HepG2 (cell line): ENCODE data around the gene PARP6. TPM values are rescaled to one million over a fixed set of nuclear protein-coding genes. Genes with fewer than 3 reads are reported as not detected.

Experiments
- CTCF ChIP-seq: sonication (generic); formaldehyde crosslinking; IDR thresholded peaks from 2 replicates; pipeline ENCODE4 v1.5.0; 2020; ENCODE audit warnings: mild to moderate bottlenecking, missing genetic modification reagents, moderate library complexity
- ELF4 ChIP-seq: sonication (generic); formaldehyde crosslinking; IDR thresholded peaks from 2 replicates; pipeline ENCODE4 v1.5.0; 2020; ENCODE audit warnings: missing genetic modification reagents, mild to moderate bottlenecking, moderate library complexity, borderline replicate concordance
- FOSL1 ChIP-seq: sonication (generic); formaldehyde crosslinking; IDR thresholded peaks from 2 replicates; pipeline ENCODE4 v1.9.0; 2021; ENCODE audit warnings: missing genetic modification reagents, borderline replicate concordance
- HIC2 ChIP-seq: sonication (generic); formaldehyde crosslinking; IDR thresholded peaks from 2 replicates; pipeline ENCODE4 v1.9.0; 2022; ENCODE audit warnings: low read depth, missing genetic modification reagents
- RARG ChIP-seq: sonication (generic); formaldehyde crosslinking; IDR thresholded peaks from 2 replicates; pipeline ENCODE4 v1.4.0; 2020; ENCODE audit warnings: low read depth, mild to moderate bottlenecking, missing genetic modification reagents
- REPIN1 ChIP-seq: sonication (generic); formaldehyde crosslinking; IDR thresholded peaks from 2 replicates; pipeline ENCODE4 v1.8.0; 2022; ENCODE audit warnings: missing genetic modification reagents, low read depth, mild to moderate bottlenecking, borderline replicate concordance
- SKIL ChIP-seq: sonication (generic); formaldehyde crosslinking; IDR thresholded peaks from 2 replicates; pipeline ENCODE4 v1.8.0; 2022; ENCODE audit warnings: missing genetic modification reagents, mild to moderate bottlenecking, moderate library complexity, borderline replicate concordance
- SP1 ChIP-seq, 2 experiments: fragments of 450-650 bp in 1 of 2; sonication (generic) in 1 of 2; formaldehyde crosslinking in 1 of 2; IDR thresholded peaks; 2 replicates each; pipeline versions ENCODE4 v1.4.0 to v1.6.1; 2016 to 2020; ENCODE audit warnings: missing genetic modification reagents in 1 of 2
- TIGD3 ChIP-seq: sonication (generic); formaldehyde crosslinking; IDR thresholded peaks from 2 replicates; pipeline ENCODE4 v1.5.1; 2020; ENCODE audit warnings: mild to moderate bottlenecking, missing genetic modification reagents, borderline replicate concordance
- U2AF2 ChIP-seq: fragments of 200-400 bp; formaldehyde crosslinking; IDR thresholded peaks from 2 replicates; pipeline ENCODE4 v1.6.1; 2017; ENCODE audit warnings: low read depth, mild to moderate bottlenecking, low read length
- XBP1 ChIP-seq: sonication (generic); formaldehyde crosslinking; IDR thresholded peaks from 2 replicates; pipeline ENCODE4 v1.5.0; 2020; ENCODE audit warnings: missing genetic modification reagents
- ZNF101 ChIP-seq: sonication (generic); formaldehyde crosslinking; IDR thresholded peaks from 2 replicates; pipeline ENCODE4 v1.4.0; 2020; ENCODE audit warnings: mild to moderate bottlenecking, low read depth, missing genetic modification reagents, borderline replicate concordance
- ZNF232 ChIP-seq: sonication (generic); formaldehyde crosslinking; IDR thresholded peaks from 2 replicates; pipeline ENCODE4 v1.4.0; 2020; ENCODE audit warnings: missing genetic modification reagents, borderline replicate concordance
- ZNF431 ChIP-seq: sonication (generic); formaldehyde crosslinking; IDR thresholded peaks from 2 replicates; pipeline ENCODE4 v1.9.0; 2022; ENCODE audit warnings: missing genetic modification reagents, low read depth, mild to moderate bottlenecking, borderline replicate concordance
- ZNF609 ChIP-seq: sonication (generic); formaldehyde crosslinking; IDR thresholded peaks from 2 replicates; pipeline ENCODE4 v1.4.0; 2020; ENCODE audit warnings: mild to moderate bottlenecking, missing genetic modification reagents, borderline replicate concordance
- ZNF674 ChIP-seq: sonication (generic); formaldehyde crosslinking; IDR thresholded peaks from 2 replicates; pipeline ENCODE4 v1.5.0; 2020; ENCODE audit warnings: low read depth, mild to moderate bottlenecking, missing genetic modification reagents
- ZNF747 ChIP-seq: sonication (generic); formaldehyde crosslinking; IDR thresholded peaks from 2 replicates; pipeline ENCODE4 v1.8.1; 2023; ENCODE audit warnings: missing genetic modification reagents, mild to moderate bottlenecking, borderline replicate concordance
- polyA plus RNA-seq, 8 experiments: library from polyadenylated mRNA; depleted of rRNA in 3 of 8; stranded (reverse) in 7 of 8; unstranded in 1 of 8; fragments of >200 nt; fragmentation: Illumina TruSeq in 4 of 8; extraction: Trizol in 4 of 8; gene quantifications; 2 replicates each; pipeline versions ENCODE4 v1.2.1 to v1.2.3, GENCODE V29; 2011 to 2016; ENCODE audit warnings: low read depth in 4 of 8, missing spikeins in 1 of 8, mixed read lengths in 1 of 8; ENCODE audit not compliant: insufficient read depth in 1 of 8
- total RNA-seq, 5 experiments: library from RNA; depleted of rRNA; stranded (reverse); fragments of >200 nt; fragmentation: Illumina TruSeq; extraction: Trizol; gene quantifications; 2 replicates each; pipeline ENCODE4 v1.2.3, GENCODE V29; 2016; ENCODE audit warnings: low read depth in 1 of 5

PARP6 gene
- total and polyA plus RNA-seq, 2 of the 13 experiments (the other 11 are each of a cell fraction or from before 2014, with no cell fraction given), result 0.22 to 0.87 TPM

- TF ChIP-seq FOSL1 (no peak), XBP1 (CRISPR knock-in tag) (no peak), ZNF609 (CRISPR knock-in tag) (no peak), RARG (no peak), U2AF2 (no peak), REPIN1 (CRISPR knock-in tag) (no peak), ZNF232 (no peak), HIC2 (CRISPR knock-in tag) (peak; percentile 91), ZNF431 (CRISPR knock-in tag) (no peak), CTCF (peak; percentile 92), TIGD3 (CRISPR knock-in tag) (no peak), ZNF747 (no peak), ELF4 (CRISPR knock-in tag) (no peak), ZNF101 (no peak), ZNF674 (CRISPR knock-in tag) (no peak), SP1 (IDR thresholded peaks at IDR 0.05) (no peak), SP1 (CRISPR knock-in tag; IDR thresholded peaks at IDR 0.05) (no peak), SKIL (CRISPR knock-in tag) (no peak)
These were observed 72.6 kb downstream of the PARP6 start (continued) for GRCh38 chr15:72199721-72200212.
